ENCODE data around the gene SLC9B2. TPM values are rescaled to one million over a fixed set of nuclear protein-coding genes. Genes with fewer than 3 reads are reported as not detected.

Gene SLC9B2
- total RNA-seq, 1 donor from 2014 or later = 12.1 TPM

DNA sequence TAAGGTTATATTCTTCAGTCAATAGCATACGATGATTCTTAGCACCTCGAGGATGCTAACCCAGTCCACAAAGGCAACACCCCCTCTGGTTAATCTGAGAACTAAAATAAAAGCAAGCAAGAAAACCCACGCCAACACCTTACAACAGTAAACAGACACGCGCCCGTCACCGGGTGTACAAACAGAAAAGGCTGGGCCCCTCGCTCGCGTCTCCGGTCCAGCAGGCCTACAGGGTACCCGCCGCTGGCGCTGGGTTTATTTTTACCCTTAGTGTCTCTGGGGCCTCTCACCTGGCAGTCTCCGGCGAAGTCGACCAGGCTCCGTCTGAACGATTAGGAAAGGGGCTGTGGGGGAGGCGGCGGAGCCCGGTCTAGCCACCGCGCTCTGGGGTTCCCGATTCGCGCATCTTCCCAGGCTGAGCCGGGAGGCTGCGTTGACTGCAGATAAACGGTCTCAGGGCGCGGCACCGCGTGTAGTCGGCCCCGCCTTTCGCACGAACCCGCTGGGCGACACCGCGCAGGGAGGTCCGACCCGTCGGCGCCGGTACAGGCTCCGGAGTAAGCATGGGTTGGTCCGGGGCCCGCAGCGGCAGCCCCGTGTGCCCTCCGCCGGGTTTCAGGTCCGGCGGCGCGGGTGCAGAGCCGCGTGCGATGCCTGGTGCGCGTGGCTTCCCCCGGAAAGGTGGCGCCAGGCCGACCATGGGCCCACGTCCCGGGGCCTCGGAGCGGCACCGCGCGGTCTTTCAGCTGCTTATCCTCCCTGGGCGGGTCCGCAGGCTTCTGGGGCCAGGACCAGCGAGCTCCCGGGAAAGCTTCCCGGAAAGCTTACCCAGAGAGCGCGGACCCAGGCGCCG, 441 bp downstream of the SLC9B2 start:
- peak; percentile 35 to 74 for DNase-seq (ENCODE audit: low spot score in 2 of 2, unreplicated experiment in 2 of 2)
- H3K9me3 Mint-ChIP-seq = no peaks in the 10 kb centered on the region
- H3K4me1 Mint-ChIP-seq = peaks cover 16% of the 10 kb centered on the region
- peak overlapping the region; percentile 96 for H3K27ac Mint-ChIP-seq
- H3K4me3 Mint-ChIP-seq = peak overlapping the region; percentile 94
- H3K36me3 Mint-ChIP-seq = peaks cover 12% of the 10 kb centered on the region
- no peaks in the 10 kb centered on the region for H3K27me3 Mint-ChIP-seq (ENCODE audit: low read depth)
- TF ChIP-seq, protein P1, sequence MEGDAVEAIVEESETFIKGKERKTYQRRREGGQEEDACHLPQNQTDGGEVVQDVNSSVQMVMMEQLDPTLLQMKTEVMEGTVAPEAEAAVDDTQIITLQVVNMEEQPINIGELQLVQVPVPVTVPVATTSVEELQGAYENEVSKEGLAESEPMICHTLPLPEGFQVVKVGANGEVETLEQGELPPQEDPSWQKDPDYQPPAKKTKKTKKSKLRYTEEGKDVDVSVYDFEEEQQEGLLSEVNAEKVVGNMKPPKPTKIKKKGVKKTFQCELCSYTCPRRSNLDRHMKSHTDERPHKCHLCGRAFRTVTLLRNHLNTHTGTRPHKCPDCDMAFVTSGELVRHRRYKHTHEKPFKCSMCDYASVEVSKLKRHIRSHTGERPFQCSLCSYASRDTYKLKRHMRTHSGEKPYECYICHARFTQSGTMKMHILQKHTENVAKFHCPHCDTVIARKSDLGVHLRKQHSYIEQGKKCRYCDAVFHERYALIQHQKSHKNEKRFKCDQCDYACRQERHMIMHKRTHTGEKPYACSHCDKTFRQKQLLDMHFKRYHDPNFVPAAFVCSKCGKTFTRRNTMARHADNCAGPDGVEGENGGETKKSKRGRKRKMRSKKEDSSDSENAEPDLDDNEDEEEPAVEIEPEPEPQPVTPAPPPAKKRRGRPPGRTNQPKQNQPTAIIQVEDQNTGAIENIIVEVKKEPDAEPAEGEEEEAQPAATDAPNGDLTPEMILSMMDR (IDR thresholded peaks at IDR 0.05; ENCODE audit: unreplicated experiment) = no peak

GRCh38 chr4:103075435-103075893, 1.1 kb downstream of the SLC9B2 start:
- Mint-ChIP-seq H3K27me3 (ENCODE audit: low read depth) (no peaks in the 10 kb centered on the region), H3K4me3 (peak overlapping the region; percentile 94), H3K36me3 (peaks cover 7% of the 10 kb centered on the region), H3K27ac (peak overlapping the region; percentile 96), H3K9me3 (no peaks in the 10 kb centered on the region), H3K4me1 (peaks cover 16% of the 10 kb centered on the region)
- no peak for DNase-seq (ENCODE audit: low spot score in 2 of 2, unreplicated experiment in 2 of 2)
- TF ChIP-seq, protein P1 (IDR thresholded peaks at IDR 0.05; ENCODE audit: unreplicated experiment) = no peak

- no peak overlapping the region for H3K27ac Mint-ChIP-seq
- TF ChIP-seq, protein P1 (IDR thresholded peaks at IDR 0.05; ENCODE audit: unreplicated experiment) = no peak
- H3K4me3 Mint-ChIP-seq = no peak overlapping the region
- H3K4me1 Mint-ChIP-seq = peaks cover 16% of the 10 kb centered on the region
- no peaks in the 10 kb centered on the region for H3K27me3 Mint-ChIP-seq (ENCODE audit: low read depth)
- DNase-seq (ENCODE audit: low spot score in 2 of 2, unreplicated experiment in 2 of 2) = no peak
- H3K9me3 Mint-ChIP-seq = no peaks in the 10 kb centered on the region
- H3K36me3 Mint-ChIP-seq = peaks cover 7% of the 10 kb centered on the region
Measured at GRCh38 chr4:103074744-103075434, 1.7 kb downstream of the SLC9B2 start.

DNA sequence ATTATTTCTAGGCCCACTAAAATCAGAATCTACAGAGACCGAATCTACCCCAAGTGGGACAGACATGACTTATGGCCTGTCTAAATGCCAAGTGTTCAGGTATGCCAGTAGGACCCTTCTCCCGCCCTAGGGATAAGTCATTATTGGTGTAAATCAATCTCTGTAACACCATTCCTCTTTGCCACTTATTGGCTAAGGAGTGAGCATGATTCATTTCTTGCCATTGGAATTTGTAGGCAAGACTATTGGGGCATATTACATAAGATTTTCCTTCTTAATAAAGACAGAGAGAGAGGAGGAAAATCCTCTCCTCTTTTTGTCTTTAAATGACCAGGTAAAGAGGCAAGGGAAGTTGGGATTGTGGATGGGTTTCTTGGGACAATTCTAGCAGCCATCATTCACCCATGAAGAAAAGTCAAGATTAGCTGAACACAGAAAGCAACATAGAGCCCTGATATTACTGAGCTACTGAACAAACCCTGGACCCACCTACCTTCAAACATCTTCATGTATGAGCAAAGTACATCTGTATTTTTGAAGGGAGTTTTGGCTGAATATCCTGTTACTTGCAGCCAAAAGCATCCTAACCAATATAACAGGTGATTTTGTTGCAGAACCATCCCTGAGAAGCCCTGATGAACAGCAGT, 2.6 kb downstream of the SLC9B2 start:
- Mint-ChIP-seq H3K36me3 (peaks cover 1% of the 10 kb centered on the region), H3K27me3 (ENCODE audit: low read depth) (no peaks in the 10 kb centered on the region), H3K27ac (no peak overlapping the region), H3K9me3 (no peaks in the 10 kb centered on the region), H3K4me3 (no peak overlapping the region), H3K4me1 (peaks cover 16% of the 10 kb centered on the region)
- DNase-seq (ENCODE audit: low spot score in 2 of 2, unreplicated experiment in 2 of 2) = no peak
- TF ChIP-seq, protein P1 (IDR thresholded peaks at IDR 0.05; ENCODE audit: unreplicated experiment) = no peak

DNA sequence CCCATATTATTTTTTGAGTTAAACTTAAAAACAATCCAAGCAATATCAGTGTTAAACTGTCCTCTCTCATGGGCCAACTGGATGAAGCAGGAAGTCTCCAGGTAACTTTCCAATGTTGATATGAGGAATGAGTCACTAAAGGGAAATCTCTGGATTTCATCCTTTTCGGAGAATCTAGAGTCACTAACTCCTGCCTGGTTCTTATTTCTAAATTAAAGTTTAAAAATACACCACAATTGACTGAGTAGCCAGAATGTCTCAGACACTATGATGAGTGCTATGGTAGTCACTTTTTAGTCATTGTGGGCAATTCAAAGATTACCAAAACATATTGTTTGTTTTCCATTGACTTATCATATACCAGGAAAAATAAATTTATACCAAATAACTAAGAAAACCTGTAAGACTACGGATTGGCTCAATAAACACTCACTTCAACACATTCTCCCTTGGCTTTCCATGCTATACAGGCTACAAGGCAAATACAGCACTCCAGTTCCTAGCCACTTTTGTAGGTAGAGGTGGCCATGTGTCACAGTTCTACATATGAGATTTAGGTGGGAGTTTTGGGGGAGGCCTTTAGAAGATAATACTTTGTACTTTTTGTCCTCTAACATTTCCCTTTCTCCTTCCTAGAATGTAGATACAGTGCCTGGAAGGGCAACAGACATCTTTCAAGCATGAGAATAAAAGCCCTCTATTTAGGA, 8.6 kb downstream of the SLC9B2 start:
- DNase-seq (ENCODE audit: low spot score in 2 of 2, unreplicated experiment in 2 of 2) = no peak
- Mint-ChIP-seq H3K9me3 (no peaks in the 10 kb centered on the region), H3K27ac (no peak overlapping the region), H3K36me3 (peaks cover 3% of the 10 kb centered on the region), H3K4me1 (no peaks in the 10 kb centered on the region), H3K4me3 (no peak overlapping the region), H3K27me3 (ENCODE audit: low read depth) (no peaks in the 10 kb centered on the region)
- TF ChIP-seq, protein P1 (IDR thresholded peaks at IDR 0.05; ENCODE audit: unreplicated experiment) = no peak

Data from mesothelial cell of epicardium (in vitro differentiated cells).